ENCODE measurements around the gene LTBP1. TPM values are rescaled to one million over a fixed set of nuclear protein-coding genes. Genes with fewer than 3 reads are reported as not detected.

LTBP1 gene
- total and polyA plus RNA-seq, 10 of the 15 experiments (the other 5 are each of a cell fraction or from before 2014, with no cell fraction given), result 0.01 to 0.28 (median 0.12) TPM; not detected in 2

- POLR2A ChIA-PET, result interaction anchor here (0.7 kb wide), 1 partner anchor 164 kb away, joined by 4 read pairs; no protein-coding TSS in a partner anchor
- Histone ChIP-seq H3K4me3 (no peak overlapping the region), H3K9ac (ENCODE audit: control insufficient read depth, insufficient read depth, low read length) (no peak overlapping the region), H3K27me3 (replicated peaks in 1 of 2; ENCODE audit: control insufficient read depth in 2 of 2, insufficient read depth in 2 of 2, low read length in 1 of 2) (no peaks in the 10 kb centered on the region; a peak in 1 of 4 replicates), H3K4me2 (ENCODE audit: control insufficient read depth, insufficient read depth) (no peak overlapping the region), H3K9me3 (replicated peaks; ENCODE audit: control insufficient read depth, insufficient read depth, low read length) (no peaks in the 10 kb centered on the region), H3K36me3 (ENCODE audit: control insufficient read depth in 2 of 2, insufficient read depth in 2 of 2, low read length in 1 of 2) (no peaks in the 10 kb centered on the region), H4K20me1 (ENCODE audit: control insufficient read depth, insufficient read depth) (no peaks in the 10 kb centered on the region), H3K79me2 (ENCODE audit: control insufficient read depth, insufficient read depth, low read length) (no peaks in the 10 kb centered on the region), H3K4me1 (ENCODE audit: control insufficient read depth, insufficient read depth, low read length) (no peaks in the 10 kb centered on the region), H3K27ac (ENCODE audit: control insufficient read depth, insufficient read depth) (no peak overlapping the region), H2AFZ (ENCODE audit: control insufficient read depth, low read depth, low read length) (no peak overlapping the region)
- WGBS (ENCODE audit: insufficient coverage, insufficient replicate concordance, low lambda C conversion rate, missing lambda C conversion rate), result 0% methylated on average over 2 of the region's 2 CpGs
- SMC1A ChIA-PET (ENCODE audit: uncharacterized antibody, unreplicated experiment), result interaction anchor here (1.1 to 3.1 kb wide), 2 partner anchors 202 to 208 kb away, joined by 3 to 32 read pairs; no protein-coding TSS in a partner anchor
- no peak for DNase-seq (ENCODE audit: low read depth, low spot score)
- RAD21 ChIA-PET (ENCODE audit: unreplicated experiment), result interaction anchor here (0.7 to 2.6 kb wide), 5 partner anchors 15 to 834 kb away, joined by 3 to 13 read pairs (median 3); no protein-coding TSS in a partner anchor
- intact Hi-C loops (cut with micrococcal nuclease; ENCODE audit: unreplicated experiment) (no loop called here), in situ Hi-C loops (cut with MboI) (no loop called here)
- BruUV-seq (replicated peaks), result no TSS peak
- ATAC-seq, result no peak
- no peak for TF ChIP-seq BACH1 (IDR thresholded peaks at IDR 0.05; ENCODE audit: borderline replicate concordance)
- TF ChIP-seq, protein P1, sequence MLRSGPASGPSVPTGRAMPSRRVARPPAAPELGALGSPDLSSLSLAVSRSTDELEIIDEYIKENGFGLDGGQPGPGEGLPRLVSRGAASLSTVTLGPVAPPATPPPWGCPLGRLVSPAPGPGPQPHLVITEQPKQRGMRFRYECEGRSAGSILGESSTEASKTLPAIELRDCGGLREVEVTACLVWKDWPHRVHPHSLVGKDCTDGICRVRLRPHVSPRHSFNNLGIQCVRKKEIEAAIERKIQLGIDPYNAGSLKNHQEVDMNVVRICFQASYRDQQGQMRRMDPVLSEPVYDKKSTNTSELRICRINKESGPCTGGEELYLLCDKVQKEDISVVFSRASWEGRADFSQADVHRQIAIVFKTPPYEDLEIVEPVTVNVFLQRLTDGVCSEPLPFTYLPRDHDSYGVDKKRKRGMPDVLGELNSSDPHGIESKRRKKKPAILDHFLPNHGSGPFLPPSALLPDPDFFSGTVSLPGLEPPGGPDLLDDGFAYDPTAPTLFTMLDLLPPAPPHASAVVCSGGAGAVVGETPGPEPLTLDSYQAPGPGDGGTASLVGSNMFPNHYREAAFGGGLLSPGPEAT (IDR thresholded peaks at IDR 0.05; ENCODE audit: low read depth), result no peak
- no peak for TF ChIP-seq ZSCAN29 (IDR thresholded peaks at IDR 0.05)
- TF ChIP-seq PML (IDR thresholded peaks at IDR 0.05; ENCODE audit: low read length), result no peak
- TF ChIP-seq EED (IDR thresholded peaks at IDR 0.05; ENCODE audit: low read depth), result no peak
- no peak for FAIRE-seq
- CTCF ChIA-PET, result interaction anchor here (0.6 to 4.6 kb wide), 8 partner anchors 10 to 832 kb away, joined by 3 to 33 read pairs (median 4); no protein-coding TSS in a partner anchor
Measured at GRCh38 chr2:33380719-33381118, 434.0 kb downstream of the LTBP1 start.

All from GM12878 (cell line).